AG09309 (cell line): ENCODE measurements around the gene LRMDA.
A peak's percentile ranks its signal among the peaks of the same experiment; 100 is the strongest.

Experiments
- DNase-seq: peaks from one replicate; pipeline ENCODE4 v3.0.0-alpha.2; 2010; ENCODE audit warnings: low read depth
- H3K4me3 ChIP-seq: 2 replicates; pipeline ENCODE4 v1.5.1; 2011; ENCODE audit warnings: mild to moderate bottlenecking, low read depth, low read length, moderate library complexity; ENCODE audit not compliant: control insufficient read depth
- TF ChIP-seq, protein P1 (sequence below): IDR thresholded peaks from 2 replicates; pipeline ENCODE4 v1.5.1; 2011; ENCODE audit warnings: mild to moderate bottlenecking, low read depth, low read length, inconsistent platforms; ENCODE audit not compliant: insufficient read depth, control insufficient read depth; ENCODE audit errors: missing control alignments

The LRMDA gene

GRCh38 chr10:75657351-75657750 is 225.9 kb downstream of the LRMDA start:
- TF ChIP-seq, protein P1, sequence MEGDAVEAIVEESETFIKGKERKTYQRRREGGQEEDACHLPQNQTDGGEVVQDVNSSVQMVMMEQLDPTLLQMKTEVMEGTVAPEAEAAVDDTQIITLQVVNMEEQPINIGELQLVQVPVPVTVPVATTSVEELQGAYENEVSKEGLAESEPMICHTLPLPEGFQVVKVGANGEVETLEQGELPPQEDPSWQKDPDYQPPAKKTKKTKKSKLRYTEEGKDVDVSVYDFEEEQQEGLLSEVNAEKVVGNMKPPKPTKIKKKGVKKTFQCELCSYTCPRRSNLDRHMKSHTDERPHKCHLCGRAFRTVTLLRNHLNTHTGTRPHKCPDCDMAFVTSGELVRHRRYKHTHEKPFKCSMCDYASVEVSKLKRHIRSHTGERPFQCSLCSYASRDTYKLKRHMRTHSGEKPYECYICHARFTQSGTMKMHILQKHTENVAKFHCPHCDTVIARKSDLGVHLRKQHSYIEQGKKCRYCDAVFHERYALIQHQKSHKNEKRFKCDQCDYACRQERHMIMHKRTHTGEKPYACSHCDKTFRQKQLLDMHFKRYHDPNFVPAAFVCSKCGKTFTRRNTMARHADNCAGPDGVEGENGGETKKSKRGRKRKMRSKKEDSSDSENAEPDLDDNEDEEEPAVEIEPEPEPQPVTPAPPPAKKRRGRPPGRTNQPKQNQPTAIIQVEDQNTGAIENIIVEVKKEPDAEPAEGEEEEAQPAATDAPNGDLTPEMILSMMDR, result no peak

GRCh38 chr10:75658036-75658435 is 226.6 kb downstream of the LRMDA start:
- no peak overlapping the region for H3K4me3 ChIP-seq
- DNase-seq, result no peak
- TF ChIP-seq, protein P1, result no peak

More at GRCh38 chr10:75657351-75657750, 225.9 kb downstream of the LRMDA start:
- no peak overlapping the region for H3K4me3 ChIP-seq
- no peak for DNase-seq

DNA sequence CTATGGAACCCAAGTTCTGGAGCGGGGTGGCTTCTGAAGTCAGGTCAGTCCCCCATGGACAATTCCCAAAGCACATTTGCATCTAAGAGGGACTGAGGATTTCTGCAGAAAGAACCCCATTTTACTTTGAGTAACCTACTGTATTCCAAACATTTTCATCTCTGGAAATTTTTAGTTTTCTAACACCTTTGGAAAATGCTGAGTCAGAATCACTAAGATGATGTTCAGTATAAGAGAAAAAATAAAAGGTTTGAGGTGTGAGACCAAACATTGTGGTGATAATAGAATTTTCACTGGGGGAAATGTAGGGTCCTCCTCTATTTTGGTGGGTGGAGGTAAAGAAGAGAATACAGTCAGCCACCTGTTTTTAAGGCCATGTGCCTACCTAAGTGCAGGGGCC is 227.1 kb downstream of the LRMDA start:
- no peak overlapping the region for H3K4me3 ChIP-seq
- no peak for DNase-seq
- TF ChIP-seq, protein P1, result no peak

- TF ChIP-seq, protein P1, result no peak
- no peak overlapping the region for H3K4me3 ChIP-seq
These were observed 227.5 kb downstream of the LRMDA start for GRCh38 chr10:75658915-75659314.

DNA sequence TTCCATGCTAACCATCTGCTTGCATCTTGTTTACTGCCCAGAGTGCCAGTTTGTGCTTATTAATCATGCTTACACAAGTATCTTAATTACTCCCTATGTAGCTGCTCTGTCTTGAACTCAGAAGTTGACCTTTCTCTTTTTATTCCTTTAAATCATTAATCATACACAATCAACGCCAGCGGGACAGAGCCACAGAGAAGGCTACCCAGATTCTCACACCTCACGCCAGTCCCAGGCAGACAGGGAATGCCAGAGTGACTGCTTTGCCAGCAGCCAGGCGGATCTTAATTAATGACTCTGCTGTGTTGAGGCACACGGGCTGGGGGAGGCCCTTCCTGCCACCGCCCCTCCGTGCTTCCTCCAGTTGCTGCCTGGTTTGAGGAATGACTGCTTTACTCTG is 229.4 kb downstream of the LRMDA start:
- DNase-seq, result no peak
- TF ChIP-seq, protein P1, result no peak
- no peak overlapping the region for H3K4me3 ChIP-seq

More at GRCh38 chr10:75658915-75659314, 227.5 kb downstream of the LRMDA start:
- DNase-seq, result no peak

- H3K4me3 ChIP-seq, result no peak overlapping the region
- TF ChIP-seq, protein P1, result no peak
- DNase-seq, result peak; percentile 44
These were observed 231.3 kb downstream of the LRMDA start for GRCh38 chr10:75662715-75663114.

DNA sequence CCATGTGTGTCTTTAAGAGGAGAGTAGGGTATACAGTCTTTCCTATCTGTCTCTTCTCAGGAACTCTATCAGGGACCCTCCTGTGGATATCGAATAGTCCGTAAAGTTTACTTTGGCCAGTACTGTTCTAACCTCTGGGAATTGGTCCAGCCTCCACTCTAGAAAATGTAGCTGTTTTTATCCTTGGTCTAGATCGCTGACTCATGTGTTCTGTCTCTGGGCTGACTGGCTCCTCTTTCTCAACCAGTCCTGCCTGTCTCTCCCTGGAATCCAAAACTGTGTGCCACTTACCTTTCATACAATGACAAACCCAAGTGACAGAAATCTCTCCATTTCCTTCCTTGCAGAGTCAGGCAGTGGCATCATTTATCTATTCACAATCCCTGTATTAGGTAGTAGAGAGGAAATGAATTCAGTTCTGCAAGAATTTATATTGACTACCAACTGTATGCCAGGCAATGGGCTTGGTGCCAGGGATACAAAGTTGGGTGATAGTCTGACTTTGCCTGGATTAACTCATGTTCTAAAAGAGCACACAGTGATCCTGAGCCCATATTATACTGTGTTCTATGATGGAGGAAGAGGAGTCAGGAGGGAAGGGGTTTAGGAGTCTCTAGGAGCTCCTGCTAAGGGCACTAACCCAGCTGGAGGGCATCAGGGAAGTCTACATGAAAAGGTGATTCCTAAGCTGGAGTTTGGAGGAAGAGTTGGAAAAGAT is 232.7 kb downstream of the LRMDA start:
- no peak for DNase-seq
- H3K4me3 ChIP-seq, result no peak overlapping the region
- TF ChIP-seq, protein P1, result no peak
